ENCODE measurements around the gene COL7A1. TPM values are rescaled to one million over a fixed set of nuclear protein-coding genes. Genes with fewer than 3 reads are reported as not detected.

Gene COL7A1
- total RNA-seq, 1 experiment from 2014 or later: 22.9 TPM

GRCh38 chr3:48514431-48515227, 80.5 kb downstream of the COL7A1 start:
- Mint-ChIP-seq H3K36me3 (ENCODE audit: insufficient read depth in 1 of 3, low read depth in 3 of 3) (peaks cover 3 to 5% (median 3%) of the 10 kb centered on the region in 3 experiments; a peak in 3 of 7 replicates), H3K4me1 (peaks cover 2% of the 10 kb centered on the region in 2 experiments; a peak in 3 of 4 replicates), H3K27me3 (ENCODE audit: low read depth) (no peaks in the 10 kb centered on the region), H3K27ac (0 out of 7 replicates have a peak overlapping the region, but pooled peaks of 1 of the 3 experiments have one; percentile 53), H3K4me3 (no peak overlapping the region), H3K9me3 (no peaks in the 10 kb centered on the region)
- H3K18ac ChIP-seq (ENCODE audit: insufficient read length, low read depth, low read length): no peak overlapping the region
- no peak overlapping the region for H2AFZ ChIP-seq (ENCODE audit: low read length)
- no peak overlapping the region for H4K8ac ChIP-seq (replicated peaks; ENCODE audit: insufficient read length, low read depth, low read length)
- no peak overlapping the region for H3K4me2 ChIP-seq (ENCODE audit: insufficient read depth, insufficient read length, low read length)
- no peak overlapping the region for H2BK15ac ChIP-seq (ENCODE audit: low read depth, low read length)
- H4K20me1 ChIP-seq (ENCODE audit: control insufficient read depth, insufficient read depth, insufficient read length): no peaks in the 10 kb centered on the region
- no peak for TF ChIP-seq CTCF (conservative IDR thresholded peaks at IDR 0.05)
- no CpG with 5 or more reads among the region's 8 CpGs for WGBS (ENCODE audit: extremely low coverage, insufficient read length, low lambda C conversion rate)
- no peak overlapping the region for H3K27ac ChIP-seq (ENCODE audit: insufficient read length, low read depth, low read length)
- H3K23me2 ChIP-seq (ENCODE audit: insufficient read length, low read depth, low read length, poor library complexity, severe bottlenecking): no peaks in the 10 kb centered on the region
- no peak overlapping the region for H2BK12ac ChIP-seq (ENCODE audit: insufficient read length, low read depth, low read length)
- H3T11ph ChIP-seq (ENCODE audit: low read length): no peak overlapping the region
- no peak overlapping the region for H4K5ac ChIP-seq (ENCODE audit: insufficient read length, low read depth, low read length)
- no peak overlapping the region for H2BK20ac ChIP-seq (ENCODE audit: low read depth, low read length, poor library complexity, severe bottlenecking)
- H3K23ac ChIP-seq (ENCODE audit: insufficient read length, low read depth, low read length): no peak overlapping the region
- H3K79me1 ChIP-seq (ENCODE audit: insufficient read depth, low read depth, low read length, poor library complexity, severe bottlenecking): no peaks in the 10 kb centered on the region
- H3K27me3 ChIP-seq (ENCODE audit: insufficient read depth, low read length): no peaks in the 10 kb centered on the region
- no peak overlapping the region for H2BK120ac ChIP-seq (ENCODE audit: low read depth, low read length, poor library complexity, severe bottlenecking)
- no peak overlapping the region for H3K14ac ChIP-seq (ENCODE audit: insufficient read depth, low read length)
- DNase-seq: no peak
- no peaks in the 10 kb centered on the region for H3K9me3 ChIP-seq (ENCODE audit: control insufficient read depth, low read depth, low read length)
- H2AK5ac ChIP-seq (ENCODE audit: insufficient read length, low read length): no peak overlapping the region
- no peak overlapping the region for H2BK5ac ChIP-seq (ENCODE audit: insufficient read length, low read length)
- H3K4me1 ChIP-seq (ENCODE audit: insufficient read depth, low read length): no peaks in the 10 kb centered on the region
- H3K56ac ChIP-seq (ENCODE audit: insufficient read length, low read depth, low read length): no peak overlapping the region
- H3K4ac ChIP-seq (ENCODE audit: low read depth, low read length): no peak overlapping the region
- no peak overlapping the region for H3K9ac ChIP-seq (ENCODE audit: extremely low read depth, insufficient read length, low read length)
- no peak overlapping the region for H4K91ac ChIP-seq (ENCODE audit: insufficient read length, low read depth, low read length)
- H3K79me2 ChIP-seq (ENCODE audit: insufficient read depth, low read length): no peaks in the 10 kb centered on the region

Small RNAs within 50 kb of the gene (microRNA-seq; reads per million reads assigned to microRNA genes)
- gene MIR4793 (ENCODE audit: borderline microRNAs expressed) (not detected), gene MIR6823 (ENCODE audit: borderline microRNAs expressed) (not detected), gene MIR711 (ENCODE audit: borderline microRNAs expressed) (not detected)

Other genes with a start within 250 kb of the COL7A1 start
- 0.59 and 0.74 TPM in 2 replicates for gene FBXW12, start 223.1 kb downstream of the COL7A1 start, total RNA-seq (2021)
- 175 and 184 TPM in 2 replicates for gene PLXNB1, start 165.2 kb downstream of the COL7A1 start, total RNA-seq (2021)
- 20.0 and 22.0 TPM in 2 replicates for gene CCDC51, start 155.2 kb downstream of the COL7A1 start, total RNA-seq (2021)
- 305 and 309 TPM in 2 replicates for gene TMA7, start 155.1 kb downstream of the COL7A1 start, total RNA-seq (2021)
- 16.3 and 17.5 TPM in 2 replicates for gene ATRIP, start 148.6 kb downstream of the COL7A1 start, total RNA-seq (2021)
- gene SHISA5, start 91.2 kb downstream of the COL7A1 start, total RNA-seq (2021): 171 and 174 TPM in 2 replicates
- gene PFKFB4, start 38.5 kb downstream of the COL7A1 start, total RNA-seq (2021): 12.3 and 13.9 TPM in 2 replicates
- gene UCN2, start 31.5 kb downstream of the COL7A1 start, total RNA-seq (2021): 0.42 and 0.68 TPM in 2 replicates
- 285 and 299 TPM in 2 replicates for gene UQCRC1, start 14.3 kb upstream of the COL7A1 start, total RNA-seq (2021)
- gene TMEM89, start 26.4 kb upstream of the COL7A1 start, total RNA-seq (2021): 0.70 and 0.74 TPM in 2 replicates
- 56.7 and 61.3 TPM in 2 replicates for gene SLC26A6, start 40.1 kb upstream of the COL7A1 start, total RNA-seq (2021)
- gene CELSR3, start 67.6 kb upstream of the COL7A1 start, total RNA-seq (2021): 23.5 and 23.9 TPM in 2 replicates
- 38.3 and 46.0 TPM in 2 replicates for gene NCKIPSD, start 90.6 kb upstream of the COL7A1 start, total RNA-seq (2021)
- gene IP6K2, start 121.9 kb upstream of the COL7A1 start, total RNA-seq (2021): 94.7 and 96.5 TPM in 2 replicates

Measured in H9 (cell line).